ENCODE results near the gene USP36. TPM values are rescaled to one million over a fixed set of nuclear protein-coding genes. Genes with fewer than 3 reads are reported as not detected.
"Not testable (repeated sequence)": the region's sequence is repeated elsewhere in the genome, so short reads cannot be mapped to it uniquely, and the experiment has no call there.

The USP36 gene
- total RNA-seq, 1 experiment from 2014 or later, result 22.2 TPM

DNA sequence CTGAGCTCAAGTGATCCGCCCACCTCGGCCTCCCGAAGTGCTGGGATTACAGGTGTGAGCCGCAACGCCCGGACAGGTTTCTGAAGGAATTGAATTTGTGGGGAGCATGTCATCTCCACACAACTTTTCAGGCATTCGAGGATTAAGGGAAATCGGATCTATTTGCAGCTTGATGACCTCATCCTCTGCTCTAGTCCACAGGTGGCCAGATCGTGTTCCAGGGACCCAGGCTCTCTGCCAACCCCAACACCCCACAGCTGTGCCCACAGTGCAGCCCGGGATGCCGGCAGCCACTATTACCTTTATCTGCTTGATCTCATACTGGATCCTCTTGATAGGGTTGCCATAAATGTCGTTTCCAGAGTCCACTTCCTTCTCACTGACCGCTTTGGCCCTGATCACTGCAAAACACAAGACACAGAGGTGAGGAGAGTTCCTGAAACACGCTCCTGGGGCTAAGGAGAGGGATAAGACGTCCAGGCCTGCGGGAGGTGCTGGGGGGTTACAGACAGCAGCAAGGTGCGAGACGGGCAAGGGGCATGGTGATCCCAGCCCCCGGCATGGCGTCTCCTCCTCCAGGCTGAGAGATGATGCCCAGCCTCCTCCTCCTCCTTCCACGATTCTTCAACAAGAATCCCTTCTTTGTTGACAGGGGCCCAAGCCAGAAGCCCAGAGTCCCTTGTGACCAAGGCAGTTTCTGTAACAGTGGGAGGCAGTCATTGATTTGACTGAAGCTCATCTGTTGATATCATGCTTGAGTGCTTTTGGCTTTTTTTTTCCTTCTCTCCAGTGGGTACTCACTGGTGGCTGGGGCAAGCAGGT lies 33.1 kb upstream of the USP36 start:
- peak; percentile 52 for DNase-seq (ENCODE audit: low read depth)

DNA sequence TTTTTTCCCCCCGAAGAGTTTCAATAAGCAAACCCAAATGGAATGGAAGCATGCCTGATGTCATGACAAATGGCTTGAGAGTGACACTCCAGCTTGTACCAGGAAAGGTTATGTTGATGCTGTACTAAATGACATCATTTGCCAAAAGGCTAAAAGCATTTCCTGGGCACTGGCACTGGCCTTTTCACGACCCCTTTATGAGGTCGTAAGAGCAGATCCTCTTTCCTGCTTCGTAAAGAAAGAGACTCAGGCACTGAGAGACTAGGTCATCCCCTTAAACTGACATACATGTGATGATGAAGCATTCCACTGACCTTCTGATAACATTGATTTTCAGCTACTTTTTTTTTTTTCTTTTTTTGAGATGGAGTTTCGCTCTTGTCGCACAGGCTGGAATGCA lies 31.9 kb upstream of the USP36 start:
- no peak for DNase-seq (ENCODE audit: low read depth)

DNA sequence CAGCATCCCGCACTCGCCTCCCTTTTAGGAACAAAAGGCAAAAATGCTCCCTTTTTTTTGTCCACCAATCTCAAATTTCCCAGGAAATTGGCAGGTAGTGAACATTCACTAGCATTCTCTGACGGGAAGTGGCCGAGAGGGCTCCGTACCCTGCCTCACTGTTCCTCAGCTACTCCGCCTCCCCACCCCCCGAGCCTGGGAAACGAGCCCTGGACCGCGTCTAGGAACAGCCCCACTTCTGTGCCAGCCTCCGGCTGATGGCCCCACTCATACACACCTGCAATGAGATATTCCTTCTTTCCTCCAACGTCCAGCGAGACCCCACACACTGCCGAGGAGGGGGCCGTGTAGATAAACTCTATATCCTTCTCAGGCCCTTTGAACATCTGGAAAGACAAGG lies 30.0 kb upstream of the USP36 start:
- no peak for DNase-seq (ENCODE audit: low read depth)

DNA sequence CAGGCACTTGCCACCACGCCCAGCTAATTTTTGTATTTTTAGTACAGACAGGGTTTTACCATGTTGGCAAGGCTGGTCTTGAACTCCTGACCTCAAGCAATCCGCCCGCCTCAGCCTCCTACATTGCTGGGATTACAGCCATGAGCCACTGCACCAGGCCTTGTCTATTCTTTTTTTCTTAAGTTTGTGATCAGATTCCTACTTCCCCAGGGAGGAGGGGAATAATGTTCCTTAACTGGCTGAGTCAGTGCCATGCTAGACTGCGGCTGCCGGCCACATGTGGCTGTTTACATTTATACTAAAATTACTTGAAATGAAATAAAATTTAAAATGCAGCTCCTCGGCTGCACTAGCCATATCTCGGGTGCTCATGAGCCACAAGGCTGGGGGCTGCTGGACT lies 27.8 kb upstream of the USP36 start:
- peak; percentile 62 for DNase-seq (ENCODE audit: low read depth)

DNA sequence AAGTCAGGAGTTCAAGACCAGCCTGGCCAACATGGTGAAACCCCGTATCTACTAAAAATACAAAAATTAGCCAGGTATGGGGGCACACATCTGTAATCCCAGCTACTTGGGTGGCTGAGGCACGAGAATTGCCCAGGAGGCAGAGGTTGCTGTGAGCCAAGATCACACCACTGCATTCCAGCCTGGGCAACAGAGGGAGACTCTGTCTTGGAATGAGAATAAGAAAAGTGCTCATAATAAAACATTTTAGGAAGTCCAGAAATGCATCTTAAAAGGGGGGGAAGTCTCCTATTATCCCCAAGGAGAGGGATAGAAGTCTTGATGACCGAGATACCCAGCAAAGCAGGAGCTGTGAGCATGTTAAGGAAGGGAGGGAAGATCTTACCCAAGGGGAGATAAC lies 26.4 kb upstream of the USP36 start:
- DNase-seq (ENCODE audit: low read depth), result not testable (repeated sequence)

DNA sequence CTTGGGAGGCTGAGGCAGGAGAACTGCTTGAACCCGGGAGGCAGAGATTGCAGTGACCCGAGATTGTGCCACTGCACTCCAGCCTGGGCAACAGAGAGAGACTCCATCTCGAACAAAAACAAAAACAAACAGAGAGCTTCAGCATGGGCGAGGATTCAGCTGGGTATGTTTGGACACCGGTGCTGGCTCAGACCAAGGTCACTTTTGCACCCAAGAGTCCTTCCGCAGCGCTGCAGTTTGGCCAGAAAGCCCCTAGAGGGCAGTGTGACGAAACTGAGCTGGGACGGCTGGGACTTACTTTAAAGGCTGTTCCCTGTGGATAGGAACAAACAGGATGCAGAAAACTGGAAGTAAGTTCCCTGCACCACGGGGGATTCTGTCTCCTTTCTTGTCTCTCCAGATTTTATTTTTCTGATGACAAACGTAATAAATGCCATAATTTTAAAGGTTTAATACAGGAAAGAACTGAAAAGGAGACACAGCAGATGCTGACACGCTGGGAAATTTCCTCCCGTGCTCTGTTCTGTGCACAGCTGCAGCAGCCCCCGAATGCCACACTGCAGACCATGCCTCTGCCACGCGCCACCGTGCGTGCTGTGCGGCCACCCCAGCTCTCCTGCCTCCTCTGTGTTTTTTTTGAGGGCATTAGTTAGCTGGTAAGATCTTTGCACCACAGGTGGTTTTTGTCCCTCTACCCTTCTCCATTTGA lies 25.2 kb upstream of the USP36 start:
- DNase-seq (ENCODE audit: low read depth), result peak; percentile 76

DNA sequence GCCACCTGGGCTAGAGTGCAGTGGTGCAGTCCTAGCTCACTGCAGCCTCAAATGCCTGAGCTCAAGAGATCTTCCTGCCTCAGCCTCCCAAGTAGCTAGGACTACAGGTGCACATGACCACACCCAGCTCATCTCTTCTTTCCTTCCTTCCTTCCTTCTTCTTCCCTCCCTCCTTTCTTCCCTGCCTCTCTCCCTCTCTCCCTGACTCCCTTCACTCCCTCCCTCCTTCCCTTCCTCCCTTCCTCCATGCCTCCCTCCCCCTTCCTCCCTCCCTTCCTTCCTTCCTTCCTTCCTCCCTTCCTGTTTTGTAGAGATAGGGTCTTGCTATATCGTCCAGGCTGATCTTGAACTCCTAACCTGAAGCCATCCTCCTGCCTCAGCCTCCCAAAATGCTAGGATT lies 23.5 kb upstream of the USP36 start:
- no peak for DNase-seq (ENCODE audit: low read depth)

DNA sequence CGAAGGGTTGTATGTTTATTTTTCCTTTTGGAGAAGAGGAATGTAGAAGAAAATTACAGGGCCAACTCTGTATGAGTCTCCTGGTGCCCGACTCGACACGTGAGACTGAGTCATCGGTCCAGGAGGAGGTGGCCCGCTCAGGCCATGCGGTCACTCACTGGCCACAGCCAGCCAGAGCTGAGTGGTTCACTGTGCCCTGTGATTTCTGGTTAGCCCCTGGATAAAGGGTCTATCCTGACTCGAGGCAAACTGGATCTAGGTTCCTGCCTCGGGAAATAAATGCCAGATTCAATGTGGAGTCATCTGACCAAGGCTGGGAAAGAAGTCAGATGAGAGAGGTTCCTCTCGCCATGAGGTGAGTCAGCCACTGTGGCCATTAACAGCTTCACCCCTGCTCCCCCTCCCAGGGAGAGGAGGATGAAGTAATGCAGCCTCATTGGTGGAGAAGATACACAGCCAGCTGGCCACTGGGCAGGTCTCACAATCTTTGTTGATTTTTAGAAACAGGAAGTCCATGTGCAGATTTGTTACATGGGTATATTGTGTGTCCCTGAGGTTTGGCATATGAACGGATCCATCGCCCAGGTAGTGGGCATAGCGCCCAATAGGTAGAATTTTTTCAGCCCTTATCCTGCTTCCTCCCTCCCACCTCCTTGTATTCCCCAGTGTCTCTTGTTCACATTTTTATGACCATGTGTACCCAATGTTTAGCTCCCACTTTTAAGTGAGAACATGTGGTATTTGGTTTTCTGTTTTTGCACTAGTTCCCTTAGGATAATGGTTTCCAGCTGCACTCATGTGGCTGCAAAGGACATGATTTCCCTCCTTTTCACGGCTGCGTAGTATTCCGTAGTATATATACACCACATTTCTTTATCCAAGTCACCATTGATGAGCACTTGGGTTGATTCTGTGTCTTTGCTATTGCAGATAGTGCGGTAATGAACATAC lies 21.7 kb upstream of the USP36 start:
- peak; percentile 98 for DNase-seq (ENCODE audit: low read depth)

DNA sequence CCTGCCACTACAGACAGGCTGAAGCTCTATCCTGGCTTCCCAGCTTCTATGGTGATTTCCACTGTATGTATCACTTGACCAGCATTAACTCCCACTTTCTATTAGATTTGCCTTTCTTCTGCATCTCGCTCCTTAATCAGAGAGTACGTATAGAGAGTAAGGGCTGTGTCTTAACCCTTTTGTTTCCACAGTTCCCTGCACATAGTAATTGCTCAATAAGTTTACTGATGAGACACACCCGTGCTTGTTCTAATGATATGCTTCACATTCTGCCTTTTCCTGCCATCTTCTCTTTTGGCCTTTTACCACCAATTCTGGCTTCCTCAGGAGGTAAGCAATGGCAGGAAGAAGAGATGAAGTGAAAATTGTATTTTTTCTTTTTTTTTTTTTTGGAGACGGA lies 20.6 kb upstream of the USP36 start:
- DNase-seq (ENCODE audit: low read depth), result no peak

DNA sequence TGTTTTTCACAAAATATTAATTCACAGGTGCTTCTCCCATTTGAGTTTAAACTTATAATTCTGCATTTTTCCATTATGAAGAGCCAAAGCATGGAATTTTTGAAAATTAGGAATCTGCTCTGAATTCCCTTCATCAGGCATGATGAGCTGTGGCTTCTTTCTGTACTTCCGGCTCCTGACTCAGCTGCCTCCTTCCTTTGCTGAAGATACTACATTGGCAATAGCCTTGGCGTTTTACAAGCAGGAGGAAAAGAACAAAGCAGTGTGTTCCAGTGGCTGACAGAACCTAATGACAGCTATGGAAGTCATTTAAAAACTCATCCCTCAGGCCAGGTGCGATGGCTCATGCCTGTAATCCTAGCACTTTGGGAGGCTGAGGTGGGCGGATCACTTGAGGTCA lies 18.4 kb upstream of the USP36 start:
- no peak for DNase-seq (ENCODE audit: low read depth)

DNA sequence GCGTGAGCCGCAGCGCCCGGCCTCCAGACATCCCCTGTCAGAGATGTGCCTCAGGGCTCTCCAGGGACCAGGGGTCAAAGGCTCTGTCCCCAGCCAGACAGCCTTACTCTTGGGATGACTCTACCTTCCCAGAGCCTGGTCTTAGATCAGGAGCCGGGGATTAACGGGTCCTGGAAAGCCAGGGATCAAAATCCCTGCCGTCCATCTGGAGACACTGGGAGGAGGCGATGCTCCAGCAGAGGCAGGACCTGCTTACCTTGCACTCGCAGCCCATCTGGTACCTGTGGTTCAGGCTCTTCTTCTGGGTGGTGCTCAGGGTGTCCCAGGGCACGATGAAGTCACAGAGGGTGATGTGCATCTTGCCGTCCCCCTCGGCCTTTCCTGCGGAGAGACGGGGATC lies 16.7 kb upstream of the USP36 start:
- DNase-seq (ENCODE audit: low read depth), result no peak

DNA sequence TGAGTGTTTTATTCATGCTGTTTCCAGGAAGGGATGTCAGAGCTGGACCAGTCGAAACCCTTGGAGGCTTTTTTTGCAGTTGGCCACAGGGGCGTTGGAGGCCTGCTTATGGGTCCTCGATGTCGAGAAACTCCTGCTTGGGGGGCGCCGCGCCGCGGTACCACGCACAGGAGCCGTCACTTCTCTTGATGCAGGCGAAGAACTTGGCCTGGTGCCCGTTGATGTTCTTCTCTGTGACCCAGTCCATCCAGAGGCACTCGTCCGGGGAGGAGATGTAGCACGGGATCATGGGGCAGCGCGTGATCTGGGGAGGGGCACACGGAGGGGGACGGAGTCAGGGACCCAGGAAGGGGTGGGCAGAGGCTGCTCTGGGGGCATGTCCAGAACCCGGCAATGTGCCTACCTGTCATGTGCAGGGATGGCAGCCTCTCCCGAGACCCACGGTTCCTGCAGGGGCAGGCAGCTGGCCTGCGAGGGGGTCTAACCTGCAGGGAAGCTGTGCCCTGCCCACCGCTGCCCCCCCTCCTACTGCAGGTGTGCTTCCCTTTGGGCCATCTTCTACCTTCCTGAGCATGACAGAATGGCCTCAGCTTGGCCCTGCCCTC lies 15.0 kb upstream of the USP36 start:
- no peak for DNase-seq (ENCODE audit: low read depth)

DNA sequence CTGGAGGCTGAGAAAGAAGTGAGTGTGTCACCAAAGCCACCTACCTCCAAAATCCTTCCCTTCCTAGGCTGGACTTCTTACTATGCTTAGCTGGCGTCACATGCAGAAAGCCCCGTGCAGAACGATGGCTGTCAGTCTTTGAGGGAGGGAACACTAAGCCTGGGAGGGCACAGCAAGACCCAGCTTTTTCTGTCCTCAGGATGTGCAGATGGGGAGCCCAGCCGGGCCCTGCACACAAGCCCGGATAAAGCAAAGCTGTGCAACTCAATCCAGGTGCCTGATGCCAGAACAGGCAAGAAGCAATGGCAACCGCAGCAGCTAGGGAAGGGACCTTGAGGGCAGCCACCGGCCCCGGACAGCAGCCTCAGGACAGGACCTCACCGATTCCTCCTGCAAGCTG lies 13.9 kb upstream of the USP36 start:
- DNase-seq (ENCODE audit: low read depth), result no peak

DNA sequence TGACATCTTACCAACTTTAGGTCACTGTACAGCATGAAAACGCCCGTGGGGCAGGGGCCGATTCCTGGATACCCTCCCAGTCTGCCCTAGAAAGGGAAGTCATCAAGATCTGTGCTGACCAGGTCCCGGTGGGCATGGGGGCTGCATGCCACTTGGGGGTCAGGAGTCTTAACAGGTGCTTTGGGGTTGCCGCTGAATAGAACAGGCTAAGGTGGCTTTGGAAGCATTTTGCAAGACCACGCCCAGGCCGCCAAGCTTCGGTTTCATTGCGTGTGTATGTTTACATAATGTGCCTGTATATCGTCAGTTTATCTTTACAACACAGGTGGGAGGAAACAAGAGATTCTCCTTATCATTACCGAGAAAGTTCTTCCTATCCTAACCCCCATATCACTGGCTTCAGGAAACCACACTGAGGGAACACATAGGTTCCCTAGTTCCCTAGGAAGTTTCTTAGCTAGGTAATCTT lies 13.3 kb upstream of the USP36 start:
- no peak for DNase-seq (ENCODE audit: low read depth)

DNA sequence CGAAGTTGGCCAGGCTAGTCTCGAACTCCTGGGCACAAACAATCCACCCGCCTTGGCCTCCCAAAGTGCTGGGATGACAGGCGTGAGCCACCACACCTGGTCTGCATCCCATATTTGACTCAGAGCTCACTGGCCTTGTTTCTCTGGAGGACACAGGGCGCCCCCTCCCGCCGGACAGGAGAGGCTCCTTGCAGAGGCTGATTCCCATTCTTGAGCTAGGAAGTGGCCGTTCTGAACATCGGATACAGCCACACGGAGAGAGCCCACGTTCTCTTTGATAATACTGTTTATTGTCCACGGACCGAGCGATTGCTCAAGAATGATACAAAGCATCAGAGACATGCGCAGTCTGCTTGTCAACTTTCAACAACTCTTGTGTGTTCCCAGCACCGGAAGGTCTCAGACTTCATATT lies 12.1 kb upstream of the USP36 start:
- DNase-seq (ENCODE audit: low read depth), result no peak

DNA sequence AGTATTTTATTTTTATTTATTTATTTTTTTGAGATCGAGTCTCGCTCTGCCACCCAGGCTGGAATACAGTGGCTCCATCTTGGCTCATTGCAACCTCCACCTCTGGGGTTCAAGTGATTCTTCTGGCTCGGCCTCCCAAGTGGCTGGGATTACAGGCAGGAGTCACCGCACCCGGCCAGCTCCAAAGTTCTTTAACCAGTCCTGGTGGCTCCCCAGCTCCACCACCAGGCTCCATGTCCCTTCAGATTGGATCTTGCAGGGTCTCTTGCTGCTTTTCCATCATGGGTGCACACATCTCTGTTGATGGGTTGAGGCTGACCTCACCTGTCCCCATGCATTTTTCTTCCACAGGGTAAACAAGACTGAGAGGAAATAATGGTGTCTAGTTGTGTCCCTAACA lies 8.4 kb upstream of the USP36 start:
- DNase-seq (ENCODE audit: low read depth), result no peak

DNA sequence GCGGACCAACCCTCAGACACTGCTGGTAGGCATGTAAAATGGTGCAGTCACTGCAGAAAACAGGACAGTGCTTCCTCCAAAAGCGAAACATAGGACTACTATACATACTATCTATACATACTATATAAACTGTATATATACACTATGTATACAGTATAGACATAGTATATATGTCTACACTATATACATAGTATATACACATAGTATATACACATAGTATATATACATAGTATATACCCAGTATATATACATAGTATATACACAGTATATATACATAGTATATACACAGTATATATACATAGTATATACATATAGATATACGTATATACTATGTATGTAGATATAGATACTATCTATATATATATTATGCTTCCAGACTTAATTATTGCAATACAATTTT lies 6.4 kb upstream of the USP36 start:
- no peak for DNase-seq (ENCODE audit: low read depth)

DNA sequence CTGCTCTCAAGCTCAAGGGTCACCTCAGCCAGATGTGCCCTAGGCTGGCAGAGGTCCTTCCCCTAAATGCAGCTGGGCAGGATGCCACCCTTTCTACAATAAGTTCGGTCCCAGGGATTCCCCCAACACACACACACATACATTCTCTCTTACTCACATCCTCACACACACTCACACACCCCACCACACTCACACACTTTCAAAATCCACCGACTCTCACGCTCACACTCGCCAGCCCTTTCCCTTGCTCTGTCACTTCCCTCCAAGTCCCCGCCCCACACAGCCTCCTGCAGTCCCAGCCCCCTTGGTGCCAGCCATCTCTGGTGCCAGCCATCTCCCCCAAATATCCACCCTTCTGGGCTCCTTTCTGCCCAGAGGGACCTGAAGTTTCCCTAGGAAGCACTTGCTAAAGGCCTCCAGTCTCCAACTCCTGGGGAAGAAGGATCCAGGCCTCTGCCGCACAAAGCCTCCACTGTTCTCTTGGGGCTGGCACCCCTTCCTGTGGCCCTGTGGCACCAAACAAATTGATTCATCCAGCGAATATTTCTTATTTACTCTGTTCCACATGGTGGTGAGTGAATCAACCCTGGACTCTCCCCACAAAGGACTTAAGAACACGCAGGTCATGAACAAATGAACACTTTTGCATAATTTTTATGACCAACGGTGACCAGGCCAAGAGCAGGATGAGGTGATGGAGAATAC lies 3.8 kb upstream of the USP36 start:
- peak; percentile 43 for DNase-seq (ENCODE audit: low read depth)

DNA sequence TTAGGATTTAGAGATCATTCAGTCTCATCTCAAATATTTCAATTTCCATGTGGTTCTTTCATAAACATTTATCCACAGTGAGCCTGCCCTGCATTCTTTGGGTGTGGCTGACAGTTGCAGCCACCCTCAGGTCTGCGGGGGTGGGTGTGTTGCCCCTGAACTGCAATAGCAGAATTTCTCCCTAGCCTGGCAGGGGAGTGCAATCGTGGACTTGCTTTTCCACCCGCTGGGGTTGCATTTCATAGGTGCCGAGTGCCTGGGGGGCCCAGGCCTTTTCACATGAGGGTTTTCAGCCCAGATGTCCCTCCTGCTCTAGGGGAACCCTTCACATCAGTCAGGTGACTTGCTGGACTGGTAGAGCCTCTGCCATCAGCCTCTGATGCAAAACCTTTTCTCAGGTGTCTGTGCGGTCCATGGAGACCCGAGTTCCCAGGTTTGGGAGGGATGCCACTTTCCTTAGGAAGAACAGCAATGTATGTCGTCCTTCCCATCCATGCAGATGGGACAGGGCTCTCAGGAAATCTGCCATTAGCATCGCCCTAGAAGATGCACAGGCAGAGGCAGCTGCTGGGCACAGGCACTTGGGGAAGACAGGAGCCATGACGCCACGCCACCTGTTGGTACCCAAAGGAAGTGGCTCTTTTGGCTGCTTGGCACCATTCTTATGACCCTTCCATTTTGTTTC lies 2.4 kb upstream of the USP36 start:
- DNase-seq (ENCODE audit: low read depth), result peak; percentile 48

DNA sequence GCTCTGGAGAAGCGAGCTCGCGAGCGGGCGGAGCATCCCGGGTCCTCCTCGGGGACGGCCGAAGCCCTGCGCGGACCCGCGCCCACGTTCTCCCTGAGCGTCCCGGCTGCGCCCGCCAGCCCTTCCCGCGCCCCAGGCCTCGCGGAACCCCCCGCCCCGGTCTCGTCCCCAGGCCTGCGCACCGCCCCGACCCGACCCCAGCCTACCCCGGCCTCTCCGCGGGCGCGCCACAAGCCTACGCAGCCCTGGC lies 159 bp downstream of the USP36 start:
- no peak for DNase-seq (ENCODE audit: low read depth)
